K562 treated with DMSO at 1 percent for 12 hours (cell line): ENCODE results near the gene ARID4B. TPM values are rescaled to one million over a fixed set of nuclear protein-coding genes. Genes with fewer than 3 reads are reported as not detected.

Experiments used
- total RNA-seq: library from RNA; unstranded; fragments of 300-600 nt; gene quantifications from 2 replicates; pipeline ENCODE4 v1.2.3, GENCODE V29; 2022; ENCODE audit not compliant: insufficient read depth

The ARID4B gene, protein sequence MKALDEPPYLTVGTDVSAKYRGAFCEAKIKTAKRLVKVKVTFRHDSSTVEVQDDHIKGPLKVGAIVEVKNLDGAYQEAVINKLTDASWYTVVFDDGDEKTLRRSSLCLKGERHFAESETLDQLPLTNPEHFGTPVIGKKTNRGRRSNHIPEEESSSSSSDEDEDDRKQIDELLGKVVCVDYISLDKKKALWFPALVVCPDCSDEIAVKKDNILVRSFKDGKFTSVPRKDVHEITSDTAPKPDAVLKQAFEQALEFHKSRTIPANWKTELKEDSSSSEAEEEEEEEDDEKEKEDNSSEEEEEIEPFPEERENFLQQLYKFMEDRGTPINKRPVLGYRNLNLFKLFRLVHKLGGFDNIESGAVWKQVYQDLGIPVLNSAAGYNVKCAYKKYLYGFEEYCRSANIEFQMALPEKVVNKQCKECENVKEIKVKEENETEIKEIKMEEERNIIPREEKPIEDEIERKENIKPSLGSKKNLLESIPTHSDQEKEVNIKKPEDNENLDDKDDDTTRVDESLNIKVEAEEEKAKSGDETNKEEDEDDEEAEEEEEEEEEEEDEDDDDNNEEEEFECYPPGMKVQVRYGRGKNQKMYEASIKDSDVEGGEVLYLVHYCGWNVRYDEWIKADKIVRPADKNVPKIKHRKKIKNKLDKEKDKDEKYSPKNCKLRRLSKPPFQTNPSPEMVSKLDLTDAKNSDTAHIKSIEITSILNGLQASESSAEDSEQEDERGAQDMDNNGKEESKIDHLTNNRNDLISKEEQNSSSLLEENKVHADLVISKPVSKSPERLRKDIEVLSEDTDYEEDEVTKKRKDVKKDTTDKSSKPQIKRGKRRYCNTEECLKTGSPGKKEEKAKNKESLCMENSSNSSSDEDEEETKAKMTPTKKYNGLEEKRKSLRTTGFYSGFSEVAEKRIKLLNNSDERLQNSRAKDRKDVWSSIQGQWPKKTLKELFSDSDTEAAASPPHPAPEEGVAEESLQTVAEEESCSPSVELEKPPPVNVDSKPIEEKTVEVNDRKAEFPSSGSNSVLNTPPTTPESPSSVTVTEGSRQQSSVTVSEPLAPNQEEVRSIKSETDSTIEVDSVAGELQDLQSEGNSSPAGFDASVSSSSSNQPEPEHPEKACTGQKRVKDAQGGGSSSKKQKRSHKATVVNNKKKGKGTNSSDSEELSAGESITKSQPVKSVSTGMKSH (N-terminal part only)
- 9.4 and 20.8 TPM in 2 replicates for total RNA-seq

DNA sequence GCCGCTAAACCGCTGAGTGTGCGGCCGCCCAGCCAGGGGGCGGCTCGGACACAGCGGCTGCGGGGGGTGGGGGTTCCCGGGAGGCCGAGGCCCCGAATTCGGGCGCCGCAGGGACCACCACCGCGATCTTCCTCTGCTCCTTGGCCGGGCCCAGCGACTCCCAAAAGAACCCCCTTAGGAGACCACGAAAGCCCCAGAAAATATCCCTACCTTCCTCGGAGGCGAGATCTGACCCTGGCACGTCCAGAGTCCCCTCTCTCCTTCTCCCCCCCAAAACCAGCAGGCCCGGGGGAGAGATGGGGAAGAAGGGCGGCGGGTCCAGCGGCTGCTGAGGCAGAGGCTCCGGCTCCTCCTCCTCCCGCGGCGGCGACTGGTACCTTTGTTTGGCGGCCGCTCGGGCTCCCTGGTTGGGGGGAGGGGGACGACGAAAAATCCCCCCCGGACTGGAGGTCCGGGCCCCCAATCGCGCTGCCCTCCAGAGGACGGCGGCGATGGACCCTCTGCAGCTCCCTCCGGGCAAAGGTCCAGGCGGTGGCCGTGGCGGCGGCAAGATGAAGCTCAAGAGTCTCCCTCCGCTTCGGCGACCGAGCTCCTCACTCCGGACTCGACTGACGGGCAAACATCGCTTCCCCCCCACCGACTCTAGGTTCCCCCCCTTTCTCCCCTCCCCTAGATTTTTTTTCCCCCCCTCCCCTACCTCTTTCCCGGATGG lies at the start of gene ARID4B:
Gene ARID4B (minus strand): TSS at position 621 of the 712 bp plus-strand sequence. CDS start 1,260 bp downstream, outside the sequence.

DNA sequence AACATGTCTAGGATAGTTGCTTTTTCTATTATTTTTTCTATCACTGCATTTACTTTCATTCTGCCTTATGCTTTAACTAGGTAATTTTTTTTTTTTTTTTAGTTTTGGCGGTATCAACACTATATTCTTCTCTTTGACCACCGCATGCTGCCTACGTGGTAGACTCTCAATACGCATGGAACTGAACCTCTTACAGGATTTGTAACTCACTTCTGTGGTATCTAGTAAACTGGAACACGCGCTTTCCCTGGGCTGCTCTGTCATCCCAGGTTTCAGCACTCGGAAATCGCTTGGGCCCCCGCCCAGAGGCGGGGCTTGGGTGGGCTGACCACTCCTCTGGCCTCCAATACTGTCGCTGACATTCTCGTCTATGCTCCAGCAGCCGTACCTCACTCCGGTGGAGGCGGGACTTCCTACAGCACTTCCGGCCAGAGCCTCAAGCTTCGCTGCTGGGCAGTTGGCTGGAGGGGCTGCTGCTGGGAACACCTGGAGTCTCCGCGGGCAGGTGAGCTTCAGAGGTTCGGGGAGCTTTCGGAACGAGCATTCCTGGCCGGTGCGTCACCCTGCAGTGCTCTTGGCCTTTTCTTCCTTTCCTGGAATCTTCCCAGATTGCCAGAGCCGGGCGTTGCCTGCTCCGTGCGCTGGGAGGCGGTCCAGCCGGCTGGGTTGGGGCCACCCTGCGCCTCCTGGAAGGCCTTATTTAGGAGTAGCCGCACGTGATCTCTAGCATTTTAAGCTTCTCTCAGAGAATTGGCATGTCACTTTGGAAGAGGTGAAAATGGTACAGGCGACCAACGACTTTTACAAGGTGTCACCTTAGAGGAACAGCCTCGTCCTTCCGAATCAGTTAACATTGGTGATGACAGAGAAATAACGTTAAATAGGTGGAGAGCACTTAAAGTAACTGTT lies 39.3 kb upstream of the ARID4B start, which contains the start of gene TBCE:
Gene TBCE (plus strand): TSS at position 428 of the 909 bp plus-strand sequence. CDS start 12,623 bp downstream, outside the sequence.

DNA sequence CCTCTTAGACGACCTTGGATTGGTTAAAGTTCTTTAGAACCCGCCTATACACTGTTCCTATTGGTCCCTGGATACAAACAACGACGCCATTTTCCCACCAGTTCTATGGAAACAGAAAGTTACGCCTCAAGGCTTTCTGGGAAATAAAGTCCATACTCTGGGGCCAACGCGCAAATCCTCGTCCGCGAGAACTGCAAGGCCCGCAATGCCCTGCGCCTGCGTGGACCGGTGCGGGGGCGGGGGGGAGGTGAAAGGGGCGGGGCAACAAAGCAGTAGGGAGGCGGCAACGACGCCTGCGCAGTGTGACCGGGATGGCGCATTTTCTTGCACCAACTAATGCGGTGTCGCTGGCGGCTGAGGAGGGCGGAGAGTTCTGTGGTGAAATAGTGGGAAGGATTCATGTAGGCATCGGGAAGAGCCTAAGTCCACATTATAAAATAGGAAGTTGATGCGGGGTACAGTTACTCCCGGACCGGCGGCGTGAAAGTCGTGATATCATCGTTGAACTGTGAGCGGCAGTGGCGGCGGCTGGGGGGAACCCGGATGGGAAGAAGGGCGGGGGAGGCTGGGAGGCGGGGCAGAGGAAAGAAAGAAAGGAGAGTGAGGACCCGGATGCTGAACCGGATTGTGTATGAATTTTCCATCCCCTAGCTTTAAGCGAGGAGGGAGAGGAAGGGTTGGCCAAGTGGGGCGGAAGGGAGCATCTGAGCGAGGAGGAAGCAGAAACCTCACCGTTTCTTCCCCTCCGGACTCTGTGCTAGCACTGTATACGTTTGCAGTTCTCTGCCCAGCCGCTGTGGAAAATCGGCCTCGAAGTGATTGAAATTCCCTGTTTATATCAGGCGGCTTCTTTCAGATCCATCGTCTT lies 526 bp upstream of the ARID4B start, which contains the start of gene GGPS1:
Gene GGPS1 (plus strand): TSS at position 300 of the 868 bp plus-strand sequence. CDS start 6,695 bp downstream, outside the sequence.

DNA sequence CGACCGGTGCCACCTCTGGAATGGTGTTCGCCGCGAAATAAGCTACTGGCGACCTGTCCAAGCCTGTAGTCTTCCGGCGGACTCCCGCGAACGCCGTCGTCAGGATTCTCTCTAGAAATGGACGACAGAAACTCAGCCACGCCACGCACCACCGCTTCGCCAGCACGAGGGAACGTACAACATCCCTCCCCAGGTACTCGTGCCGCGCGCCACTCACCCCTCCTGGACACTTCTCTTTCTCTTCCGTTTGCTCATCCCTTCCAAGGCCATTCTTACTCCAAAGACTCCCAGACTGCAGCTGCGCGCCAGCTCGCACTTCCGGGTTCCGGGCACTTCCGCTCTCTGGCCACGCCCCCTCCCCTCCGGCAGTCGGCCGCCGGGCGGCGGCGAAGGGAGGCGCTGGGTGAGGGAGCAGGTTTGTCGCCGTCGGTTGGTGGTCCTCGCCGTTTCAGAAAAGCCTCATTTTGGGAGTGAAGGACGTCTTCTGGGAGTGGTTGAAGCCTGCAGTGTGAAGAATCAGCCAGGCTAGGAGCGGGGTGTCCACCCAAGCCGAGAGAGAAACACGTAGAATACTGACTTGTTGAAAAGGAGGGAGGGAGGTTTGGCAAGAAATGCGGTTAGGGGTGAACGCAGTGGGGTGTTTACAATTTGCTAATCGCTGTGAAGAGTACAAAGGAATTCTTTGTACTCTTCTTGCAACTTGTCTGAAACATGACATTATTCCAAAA lies 166.9 kb downstream of the ARID4B start, which contains the start of gene RBM34:
Gene RBM34 (minus strand): TSS at position 294 of the 728 bp plus-strand sequence. CDS start 24 bp downstream, at position 270.

DNA sequence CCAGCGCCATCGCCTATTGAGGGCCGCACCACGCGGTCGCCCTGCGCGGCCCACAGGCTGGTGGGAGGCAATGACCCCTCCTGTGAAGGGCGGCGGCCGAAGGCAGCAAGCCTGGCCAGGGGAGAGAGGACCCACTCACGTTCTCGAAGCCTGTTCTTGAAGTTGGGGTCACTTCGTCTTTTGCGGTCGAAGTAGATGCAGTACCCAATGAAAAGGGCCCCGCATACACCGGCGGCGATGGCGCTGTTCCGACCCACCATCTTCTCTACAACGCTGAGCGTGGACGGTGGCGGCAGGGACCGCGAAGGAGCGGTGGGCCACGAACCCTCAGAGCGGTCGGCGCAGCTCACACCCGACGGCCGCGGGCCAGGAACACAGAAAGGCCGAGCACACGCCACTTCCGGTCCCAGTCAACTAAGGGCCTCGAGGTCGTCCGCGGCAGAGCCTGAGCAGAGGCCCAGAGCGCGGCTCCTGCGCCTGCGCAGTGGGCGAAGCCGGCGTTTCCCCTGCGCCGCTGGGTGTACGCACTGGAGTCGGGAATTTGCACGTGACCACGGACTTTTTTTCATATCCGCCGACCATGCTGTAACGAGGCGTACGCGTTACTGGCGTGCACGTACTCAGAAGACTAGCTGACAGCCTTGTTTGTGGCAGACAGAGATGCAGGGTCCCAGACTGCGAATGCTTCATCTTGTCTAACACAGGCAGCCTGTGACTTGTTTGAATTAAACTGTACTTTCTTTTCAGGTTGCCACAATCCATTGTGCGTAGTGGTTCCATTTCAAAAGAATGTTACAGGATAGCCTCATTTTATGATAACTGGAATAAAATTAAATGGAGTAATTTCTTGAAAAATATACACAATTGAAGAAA lies 199.3 kb downstream of the ARID4B start, which contains the start of gene TOMM20:
Gene TOMM20 (minus strand): TSS at position 382 of the 873 bp plus-strand sequence. CDS start 122 bp downstream, at position 260.

Other genes with a start within 250 kb of the ARID4B start
- gene TOMM20, start 199.3 kb downstream of the ARID4B start, total RNA-seq: 95.4 and 144 TPM in 2 replicates
- 99.5 and 128 TPM in 2 replicates for gene RBM34, start 166.9 kb downstream of the ARID4B start, total RNA-seq
- gene GGPS1, start 391 bp upstream of the ARID4B start, total RNA-seq: 20.0 and 33.7 TPM in 2 replicates
- gene TBCE, start 39.2 kb upstream of the ARID4B start, total RNA-seq: 20.8 and 63.7 TPM in 2 replicates
- 3.7 and 12.6 TPM in 2 replicates for gene B3GALNT2, start 176.3 kb upstream of the ARID4B start, total RNA-seq